ENCODE results near the gene LRIT2.

Gene LRIT2

GRCh38 chr10:84238909-84239308, 13.6 kb upstream of the LRIT2 start:
- no peak for DNase-seq

- DNase-seq: no peak
Observed at GRCh38 chr10:84237199-84238051, 12.1 kb upstream of the LRIT2 start.

GRCh38 chr10:84236807-84237198, 11.5 kb upstream of the LRIT2 start:
- no peak for DNase-seq

GRCh38 chr10:84235096-84235495, 9.8 kb upstream of the LRIT2 start:
- no peak for DNase-seq

GRCh38 chr10:84234479-84234878, 9.1 kb upstream of the LRIT2 start:
- no peak for DNase-seq

- no peak for DNase-seq
Observed at GRCh38 chr10:84233940-84234339, 8.6 kb upstream of the LRIT2 start.

- no peak for DNase-seq
Observed at GRCh38 chr10:84232376-84232775, 7.0 kb upstream of the LRIT2 start.

- DNase-seq: no peak
Observed at GRCh38 chr10:84230359-84230758, 5.0 kb upstream of the LRIT2 start.

- no peak for DNase-seq
Observed at GRCh38 chr10:84227810-84228209, 2.5 kb upstream of the LRIT2 start.

GRCh38 chr10:84226616-84227015, 1.3 kb upstream of the LRIT2 start:
- no peak for DNase-seq

- no peak for DNase-seq
Observed at GRCh38 chr10:84224411-84225028, 824 bp downstream of the LRIT2 start.

GRCh38 chr10:84221916-84222315, 3.4 kb downstream of the LRIT2 start:
- no peak for DNase-seq

- DNase-seq: no peak
Observed at GRCh38 chr10:84217746-84218145, 7.6 kb downstream of the LRIT2 start.

GRCh38 chr10:84216834-84217233, 8.5 kb downstream of the LRIT2 start:
- no peak for DNase-seq

GRCh38 chr10:84214612-84215235, 10.6 kb downstream of the LRIT2 start:
- no peak for DNase-seq

- DNase-seq: no peak
Observed at GRCh38 chr10:84214046-84214572, 11.2 kb downstream of the LRIT2 start.

GRCh38 chr10:84213076-84213475, 12.3 kb downstream of the LRIT2 start:
- no peak for DNase-seq

- no peak for DNase-seq
Observed at GRCh38 chr10:84212014-84212413, 13.3 kb downstream of the LRIT2 start.

GRCh38 chr10:84211566-84211965, 13.8 kb downstream of the LRIT2 start:
- DNase-seq: no peak

- DNase-seq: no peak
Observed at GRCh38 chr10:84208023-84208422, 17.3 kb downstream of the LRIT2 start.

- no peak for DNase-seq
Observed at GRCh38 chr10:84205853-84206525, 19.4 kb downstream of the LRIT2 start.

GRCh38 chr10:84205049-84205852, 20.1 kb downstream of the LRIT2 start:
- peak; percentile 81 for DNase-seq

Data from NCI-H1694 treated with DMSO at 0.1 percent for 48 hours (cell line).